Nephron (organoid): ENCODE results near the gene OR5AP2.
"Not testable (repeated sequence)": the region's sequence is repeated elsewhere in the genome, so short reads cannot be mapped to it uniquely, and the experiment has no call there.

Experiments
- H3K27ac Mint-ChIP-seq, 3 experiments: 2 replicates each; pipeline ENCODE4 v1.8.0; 2020; ENCODE audit warnings: mixed read lengths in 3 of 3, mild to moderate bottlenecking in 2 of 3, moderate library complexity in 1 of 3
- H3K27me3 Mint-ChIP-seq: 2 replicates; pipeline ENCODE4 v1.8.0; 2021; ENCODE audit warnings: low read depth, mild to moderate bottlenecking, moderate library complexity, mixed read lengths
- H3K36me3 Mint-ChIP-seq: 2 replicates; pipeline ENCODE4 v1.8.0; 2020; ENCODE audit warnings: low read depth, mixed read lengths
- H3K4me1 Mint-ChIP-seq: 2 replicates; pipeline ENCODE4 v1.8.0; 2020; ENCODE audit warnings: mixed read lengths
- H3K4me3 Mint-ChIP-seq, 3 experiments: 2 replicates each; pipeline ENCODE4 v1.8.0; 2020; ENCODE audit warnings: mild to moderate bottlenecking in 3 of 3, mixed read lengths in 3 of 3, moderate library complexity in 2 of 3
- H3K9me3 Mint-ChIP-seq: 2 replicates; pipeline ENCODE4 v1.8.0; 2020; ENCODE audit warnings: mixed read lengths
- CTCF ChIP-seq, 3 experiments: fragments of 200-600 bp; sonication (generic); IDR thresholded peaks; one replicate each; pipeline ENCODE4 v1.5.0; 2021; ENCODE audit warnings: antibody characterized with exemption in 3 of 3; ENCODE audit not compliant: unreplicated experiment in 3 of 3

The OR5AP2 gene

GRCh38 chr11:56637500-56637899 is 4.7 kb downstream of the OR5AP2 start:
- Mint-ChIP-seq H3K9me3 (no peaks in the 10 kb centered on the region), H3K4me1 (no peaks in the 10 kb centered on the region), H3K27ac (no peak overlapping the region), H3K27me3 (no peaks in the 10 kb centered on the region), H3K36me3 (no peaks in the 10 kb centered on the region), H3K4me3 (no peak overlapping the region)
- TF ChIP-seq CTCF (IDR thresholded peaks at IDR 0.05; ENCODE audit: unreplicated experiment in 3 of 3) = no peak

GRCh38 chr11:56636861-56637260 is 5.4 kb downstream of the OR5AP2 start:
- H3K27ac Mint-ChIP-seq = no peak overlapping the region
- H3K36me3 Mint-ChIP-seq = no peaks in the 10 kb centered on the region
- no peaks in the 10 kb centered on the region for H3K27me3 Mint-ChIP-seq
- no peaks in the 10 kb centered on the region for H3K9me3 Mint-ChIP-seq
- no peak for TF ChIP-seq CTCF (IDR thresholded peaks at IDR 0.05; ENCODE audit: unreplicated experiment in 3 of 3)
- no peak overlapping the region for H3K4me3 Mint-ChIP-seq
- no peaks in the 10 kb centered on the region for H3K4me1 Mint-ChIP-seq

- Mint-ChIP-seq H3K36me3 (no peaks in the 10 kb centered on the region), H3K9me3 (no peaks in the 10 kb centered on the region), H3K27ac (no peak overlapping the region), H3K27me3 (peaks cover 4% of the 10 kb centered on the region), H3K4me3 (no peak overlapping the region), H3K4me1 (no peaks in the 10 kb centered on the region)
- TF ChIP-seq CTCF (IDR thresholded peaks at IDR 0.05; ENCODE audit: unreplicated experiment in 3 of 3) = no peak
Measured at GRCh38 chr11:56632329-56632728, 9.9 kb downstream of the OR5AP2 start.

- Mint-ChIP-seq H3K36me3 (no peaks in the 10 kb centered on the region), H3K4me3 (no peak overlapping the region), H3K27me3 (peaks cover 4% of the 10 kb centered on the region)
Measured at GRCh38 chr11:56625946-56626345, 16.3 kb downstream of the OR5AP2 start.

GRCh38 chr11:56624661-56625110 is 17.6 kb downstream of the OR5AP2 start:
- Mint-ChIP-seq H3K27me3 (peaks cover 4% of the 10 kb centered on the region), H3K36me3 (no peaks in the 10 kb centered on the region), H3K4me1 (peaks cover 3% of the 10 kb centered on the region), H3K4me3 (no peak overlapping the region), H3K27ac (peak overlapping the region in 1 of 3 experiments; percentile 62), H3K9me3 (no peaks in the 10 kb centered on the region)
- peak; percentile 40 to 60 (median 42) for TF ChIP-seq CTCF (IDR thresholded peaks at IDR 0.05; ENCODE audit: unreplicated experiment in 3 of 3)

More at GRCh38 chr11:56625946-56626345, 16.3 kb downstream of the OR5AP2 start:
- Mint-ChIP-seq H3K9me3 (no peaks in the 10 kb centered on the region), H3K27ac (no peak overlapping the region), H3K4me1 (peaks cover 3% of the 10 kb centered on the region)
- no peak for TF ChIP-seq CTCF (IDR thresholded peaks at IDR 0.05; ENCODE audit: unreplicated experiment in 3 of 3)

- H3K4me1 Mint-ChIP-seq = no peaks in the 10 kb centered on the region
- TF ChIP-seq CTCF (IDR thresholded peaks at IDR 0.05; ENCODE audit: unreplicated experiment in 3 of 3) = no peak
- H3K9me3 Mint-ChIP-seq = no peaks in the 10 kb centered on the region
- H3K27ac Mint-ChIP-seq = no peak overlapping the region
- H3K27me3 Mint-ChIP-seq = no peaks in the 10 kb centered on the region
- H3K36me3 Mint-ChIP-seq = no peaks in the 10 kb centered on the region
- no peak overlapping the region for H3K4me3 Mint-ChIP-seq
Measured at GRCh38 chr11:56611174-56611573, 31.1 kb downstream of the OR5AP2 start.

- peaks cover 15% of the 10 kb centered on the region for H3K9me3 Mint-ChIP-seq
- H3K27ac Mint-ChIP-seq, H3K4me1 Mint-ChIP-seq, H3K36me3 Mint-ChIP-seq, H3K27me3 Mint-ChIP-seq, H3K4me3 Mint-ChIP-seq: not testable (repeated sequence)
Measured at GRCh38 chr11:56592088-56592717, 50.0 kb downstream of the OR5AP2 start.
